Measurements from ENCODE around the gene SMAD3. TPM values are rescaled to one million over a fixed set of nuclear protein-coding genes. Genes with fewer than 3 reads are reported as not detected.

SMAD3 gene
- total and polyA plus RNA-seq, 5 donors, result 9.9 to 40.5 (median 29.2) TPM

DNA sequence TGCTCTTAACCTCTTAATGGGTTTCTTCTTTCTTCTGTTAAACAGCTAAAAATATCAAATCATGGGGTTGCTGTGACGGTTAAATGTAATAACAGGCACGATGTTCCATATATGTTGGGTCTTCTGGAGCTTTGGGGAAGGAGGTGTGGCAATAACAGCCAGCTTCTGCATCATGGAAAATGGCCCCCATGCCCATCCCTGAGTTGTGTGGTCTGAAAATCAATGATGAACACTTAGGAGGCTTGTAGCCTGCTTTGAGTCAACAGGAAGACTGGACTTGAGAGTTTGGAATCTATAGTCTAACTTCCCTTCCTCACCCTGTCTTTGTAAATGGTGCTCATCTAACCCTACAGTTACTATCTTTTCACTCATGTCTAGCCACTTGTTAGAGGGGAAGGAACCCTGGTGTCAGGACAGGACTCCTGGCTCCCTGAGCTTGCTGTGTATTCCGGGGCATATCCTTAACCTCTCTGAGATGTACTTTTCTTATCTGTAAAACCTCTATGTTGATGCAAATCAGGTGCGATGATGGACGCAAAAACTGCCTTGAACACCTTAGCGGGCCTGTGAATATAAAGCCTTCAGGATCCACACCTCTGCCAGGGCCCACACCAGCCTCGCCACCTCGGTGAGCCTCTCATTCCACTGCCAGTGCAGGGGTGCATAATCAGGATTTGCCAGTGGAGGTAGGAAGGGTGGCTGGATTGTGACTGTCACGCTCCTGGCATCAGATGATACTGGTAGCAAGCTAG is 27.5 kb downstream of the SMAD3 start:
- Histone ChIP-seq H3K4me3 (ENCODE audit: low read length) (no peak overlapping the region), H3K9me3 (ENCODE audit: control insufficient read depth, low read length) (no peaks in the 10 kb centered on the region), H3K27ac (ENCODE audit: low read length) (no peak overlapping the region), H3K4me1 (ENCODE audit: control insufficient read depth, insufficient read depth, low read length) (peaks cover 47% of the 10 kb centered on the region), H3K27me3 (ENCODE audit: control insufficient read depth, insufficient read depth) (no peaks in the 10 kb centered on the region)
- DNase-seq (no peak), ATAC-seq (no peak)
- intact Hi-C loops (cut with DNase I), result no loop called here
- WGBS, result 86% methylated on average over 9 of the region's 9 CpGs

DNA sequence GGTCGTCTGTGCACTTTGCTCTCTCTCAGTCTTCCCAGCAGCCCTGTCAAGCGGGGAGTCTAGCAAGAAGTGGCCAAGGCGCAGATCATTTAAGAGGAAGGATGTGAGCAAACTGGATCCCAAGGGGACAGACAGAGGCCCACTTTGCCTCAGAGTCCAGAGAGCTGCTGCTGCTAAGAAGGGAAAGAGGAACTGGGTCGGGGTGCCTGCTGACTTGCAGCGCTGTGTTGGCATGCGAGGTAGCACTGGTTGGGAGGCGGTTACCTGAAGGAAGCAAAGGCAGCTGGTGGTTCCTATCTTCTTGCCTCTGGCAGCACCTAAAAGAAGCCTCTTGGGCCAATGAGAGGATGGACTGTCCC is 28.1 kb downstream of the SMAD3 start:
- Histone ChIP-seq H3K4me3 (ENCODE audit: low read length) (no peak overlapping the region), H3K27ac (ENCODE audit: low read length) (no peak overlapping the region), H3K9me3 (ENCODE audit: control insufficient read depth, low read length) (no peaks in the 10 kb centered on the region), H3K4me1 (ENCODE audit: control insufficient read depth, insufficient read depth, low read length) (peaks cover 44% of the 10 kb centered on the region), H3K27me3 (ENCODE audit: control insufficient read depth, insufficient read depth) (no peaks in the 10 kb centered on the region)
- ATAC-seq, result no peak
- DNase-seq, result peak in 1 of 3 donors; percentile 65
- intact Hi-C loops (cut with DNase I), result no loop called here
- 59% methylated on average over 7 of the region's 7 CpGs for WGBS

DNA sequence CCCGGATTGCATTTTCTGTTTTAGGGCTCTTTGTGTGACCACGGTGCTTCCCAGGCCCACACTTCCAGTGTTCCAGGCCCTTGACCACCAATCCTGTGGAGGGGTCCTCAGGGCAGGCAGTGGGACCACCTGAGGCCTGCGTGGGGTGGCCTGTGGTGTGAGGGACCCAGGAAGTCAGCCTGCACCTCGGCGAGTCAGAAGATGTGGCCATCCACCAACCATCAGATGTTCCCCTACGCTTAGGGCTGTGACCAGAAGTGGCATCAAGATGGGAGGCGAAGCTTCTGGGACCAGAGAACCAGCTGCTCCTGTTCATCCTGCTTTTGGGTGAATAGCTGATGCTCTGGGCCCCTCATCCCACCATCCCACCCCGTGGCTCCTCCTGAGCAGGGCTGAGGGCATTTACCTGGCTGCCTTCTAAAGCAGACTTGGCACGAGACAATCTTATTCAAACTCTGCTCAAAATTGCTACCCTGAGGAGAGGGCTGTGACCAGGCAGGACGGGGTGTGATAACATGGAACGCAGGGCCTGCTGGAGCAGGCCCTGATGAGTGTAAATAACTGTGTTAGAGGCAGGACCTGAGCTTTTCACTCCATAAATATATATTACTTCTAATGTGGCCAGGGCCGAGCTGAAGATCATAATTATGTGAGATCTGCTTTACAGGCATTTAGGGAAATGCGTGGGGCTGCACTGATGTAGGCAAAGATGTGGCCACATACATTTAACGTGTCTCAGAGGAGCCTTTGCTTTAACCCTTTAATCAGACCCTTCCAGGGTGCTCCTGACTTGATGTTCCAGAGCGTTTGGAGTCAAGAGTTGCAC is 28.8 kb downstream of the SMAD3 start:
- intact Hi-C loops (cut with DNase I), result no loop called here
- H3K9me3 ChIP-seq (ENCODE audit: control insufficient read depth, low read length), result no peaks in the 10 kb centered on the region
- peaks cover 43% of the 10 kb centered on the region for H3K4me1 ChIP-seq (ENCODE audit: control insufficient read depth, insufficient read depth, low read length)
- H3K4me3 ChIP-seq (ENCODE audit: low read length), result no peak overlapping the region
- no peak overlapping the region for H3K27ac ChIP-seq (ENCODE audit: low read length)
- no peaks in the 10 kb centered on the region for H3K27me3 ChIP-seq (ENCODE audit: control insufficient read depth, insufficient read depth)
- ATAC-seq (no peak), DNase-seq (no peak)
- WGBS, result 82% methylated on average over 15 of the region's 15 CpGs

DNA sequence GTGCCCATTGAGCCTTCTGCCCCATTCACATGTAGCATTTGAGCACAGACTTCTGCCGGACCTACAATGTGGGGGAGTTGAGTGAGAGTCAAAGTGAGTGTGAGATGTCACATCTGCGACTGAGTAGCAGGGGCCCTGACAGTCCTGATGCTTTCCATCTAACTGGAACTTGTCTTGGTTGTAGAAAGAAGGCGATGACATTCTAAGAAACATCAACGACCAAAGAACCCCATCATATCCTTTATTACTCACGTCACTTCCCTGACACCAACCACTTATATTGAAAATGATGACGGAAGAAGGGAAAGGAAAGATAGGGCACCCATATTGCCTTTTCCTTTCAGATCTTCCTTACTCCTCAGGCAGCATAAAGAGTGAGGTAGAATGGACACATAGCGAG is 30.5 kb downstream of the SMAD3 start:
- 77% methylated on average over 7 of the region's 7 CpGs for WGBS
- H3K27ac ChIP-seq (ENCODE audit: low read length), result no peak overlapping the region
- no peaks in the 10 kb centered on the region for H3K9me3 ChIP-seq (ENCODE audit: control insufficient read depth, low read length)
- DNase-seq (no peak), ATAC-seq (no peak)
- H3K4me3 ChIP-seq (ENCODE audit: low read length), result no peak overlapping the region
- peaks cover 28% of the 10 kb centered on the region for H3K4me1 ChIP-seq (ENCODE audit: control insufficient read depth, insufficient read depth, low read length)
- no peaks in the 10 kb centered on the region for H3K27me3 ChIP-seq (ENCODE audit: control insufficient read depth, insufficient read depth)
- intact Hi-C loops (cut with DNase I), result no loop called here

DNA sequence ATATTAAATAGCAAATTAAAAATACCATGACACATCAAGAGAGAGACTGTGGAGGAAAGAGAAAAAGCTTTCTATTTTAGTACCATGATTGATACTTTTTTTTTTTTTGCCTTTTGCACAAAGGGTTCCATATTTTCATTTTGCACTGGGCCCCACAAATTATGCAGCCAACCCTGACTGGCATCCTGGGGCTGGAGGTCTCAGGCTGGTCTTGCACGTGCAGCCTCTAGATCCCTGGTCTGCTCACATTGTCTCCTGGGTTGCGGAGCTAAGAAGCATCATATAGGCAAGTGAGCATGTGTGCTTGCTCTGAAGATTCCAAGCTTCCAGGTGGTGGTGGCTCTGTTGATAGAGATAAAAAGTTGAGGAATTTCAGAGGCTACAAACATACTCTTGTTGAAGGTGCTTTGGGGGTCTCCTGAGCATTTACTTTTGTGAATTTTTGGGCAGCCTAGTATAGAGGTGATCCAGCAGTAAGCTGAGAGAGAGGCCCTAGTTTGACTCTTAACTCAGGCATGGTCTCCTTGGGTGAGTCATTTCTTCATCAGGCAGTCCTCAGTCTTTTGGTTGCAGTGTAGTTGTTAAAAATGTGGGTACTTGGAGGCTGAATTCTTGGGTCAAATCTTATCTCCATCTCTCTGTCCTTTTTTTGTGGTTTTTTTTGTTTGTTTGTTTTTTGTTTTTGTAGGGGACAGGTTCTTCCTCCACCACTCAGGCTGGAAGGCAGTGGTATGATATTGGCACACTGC is 31.3 kb downstream of the SMAD3 start:
- Histone ChIP-seq H3K9me3 (ENCODE audit: control insufficient read depth, low read length) (no peaks in the 10 kb centered on the region), H3K27me3 (ENCODE audit: control insufficient read depth, insufficient read depth) (no peaks in the 10 kb centered on the region), H3K4me3 (ENCODE audit: low read length) (no peak overlapping the region), H3K4me1 (ENCODE audit: control insufficient read depth, insufficient read depth, low read length) (peaks cover 24% of the 10 kb centered on the region), H3K27ac (ENCODE audit: low read length) (no peak overlapping the region)
- ATAC-seq (no peak), DNase-seq (no peak)
- 95% methylated on average over 2 of the region's 2 CpGs for WGBS
- intact Hi-C loops (cut with DNase I), result no loop called here

DNA sequence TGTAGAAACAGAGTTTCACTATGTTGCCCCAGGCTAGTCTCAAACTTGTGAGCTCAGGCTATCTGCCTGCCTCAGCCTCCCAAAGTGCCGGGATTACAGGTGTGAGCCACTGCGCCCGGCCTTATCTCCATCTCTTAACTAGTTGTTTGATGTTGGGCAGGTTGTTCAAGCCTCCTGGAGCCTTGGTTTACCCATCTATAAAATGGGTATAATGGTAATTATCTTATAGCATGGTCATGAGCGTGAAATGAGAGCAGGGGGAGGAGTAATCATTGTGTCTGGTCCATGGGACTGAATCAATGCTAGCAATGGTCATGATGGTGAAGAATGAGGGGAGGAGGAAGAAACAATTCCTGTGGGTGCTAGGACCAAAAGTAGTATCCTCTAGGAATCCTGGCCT is 32.0 kb downstream of the SMAD3 start:
- WGBS, result 97% methylated on average over 4 of the region's 4 CpGs
- Histone ChIP-seq H3K4me1 (ENCODE audit: control insufficient read depth, insufficient read depth, low read length) (peaks cover 22% of the 10 kb centered on the region), H3K9me3 (ENCODE audit: control insufficient read depth, low read length) (no peaks in the 10 kb centered on the region), H3K4me3 (ENCODE audit: low read length) (no peak overlapping the region), H3K27me3 (ENCODE audit: control insufficient read depth, insufficient read depth) (no peaks in the 10 kb centered on the region), H3K27ac (ENCODE audit: low read length) (no peak overlapping the region)
- intact Hi-C loops (cut with DNase I), result no loop called here
- DNase-seq, result no peak
- no peak for ATAC-seq

DNA sequence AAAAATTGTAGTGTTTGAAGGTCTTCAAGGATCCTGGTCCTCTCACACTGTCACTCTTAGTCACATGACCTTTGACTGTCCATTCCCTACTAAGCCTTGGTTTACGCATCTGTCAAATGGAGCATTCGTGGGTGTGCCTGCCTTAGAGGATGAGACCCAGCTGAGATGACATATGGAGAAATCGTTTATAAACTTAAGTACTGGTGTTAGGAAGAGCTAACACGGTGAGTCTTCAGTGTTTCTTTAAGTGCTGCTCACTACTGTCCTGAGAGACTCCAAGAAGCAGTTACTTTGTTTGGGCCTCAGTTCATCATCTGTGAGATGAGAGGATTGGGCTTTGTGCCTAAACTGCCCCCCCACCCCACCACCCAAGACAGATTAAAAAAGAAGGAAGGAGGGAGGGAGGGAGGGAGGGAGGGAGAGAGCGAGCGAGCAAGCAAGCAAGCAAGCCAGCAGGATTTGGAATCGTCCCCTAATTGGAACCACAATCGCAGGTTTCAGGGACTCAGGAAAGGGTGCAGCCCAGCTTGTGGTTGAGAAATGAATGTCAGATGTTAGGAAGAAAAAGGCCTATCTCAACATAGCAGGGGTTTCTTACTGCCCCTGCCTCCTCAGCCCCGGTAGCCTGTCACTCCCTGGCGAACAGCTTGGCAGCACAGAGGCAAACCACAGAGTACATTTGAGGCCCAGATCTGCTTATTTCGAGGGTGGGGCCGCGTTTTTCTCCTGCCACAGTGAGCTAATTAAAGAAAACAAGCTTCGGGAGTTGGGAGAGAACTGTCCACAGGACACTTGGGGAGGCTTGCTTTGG is 32.7 kb downstream of the SMAD3 start:
- no peaks in the 10 kb centered on the region for H3K27me3 ChIP-seq (ENCODE audit: control insufficient read depth, insufficient read depth)
- peak overlapping the region; percentile 62 for H3K27ac ChIP-seq (ENCODE audit: low read length)
- no peak overlapping the region for H3K4me3 ChIP-seq (ENCODE audit: low read length)
- ATAC-seq (peak; percentile 76 to 77), DNase-seq (peak; percentile 64 to 85 (median 74))
- intact Hi-C loops (cut with DNase I), result no loop called here
- no peaks in the 10 kb centered on the region for H3K9me3 ChIP-seq (ENCODE audit: control insufficient read depth, low read length)
- peaks cover 19% of the 10 kb centered on the region for H3K4me1 ChIP-seq (ENCODE audit: control insufficient read depth, insufficient read depth, low read length)
- WGBS, result 32% methylated on average over 14 of the region's 14 CpGs

DNA sequence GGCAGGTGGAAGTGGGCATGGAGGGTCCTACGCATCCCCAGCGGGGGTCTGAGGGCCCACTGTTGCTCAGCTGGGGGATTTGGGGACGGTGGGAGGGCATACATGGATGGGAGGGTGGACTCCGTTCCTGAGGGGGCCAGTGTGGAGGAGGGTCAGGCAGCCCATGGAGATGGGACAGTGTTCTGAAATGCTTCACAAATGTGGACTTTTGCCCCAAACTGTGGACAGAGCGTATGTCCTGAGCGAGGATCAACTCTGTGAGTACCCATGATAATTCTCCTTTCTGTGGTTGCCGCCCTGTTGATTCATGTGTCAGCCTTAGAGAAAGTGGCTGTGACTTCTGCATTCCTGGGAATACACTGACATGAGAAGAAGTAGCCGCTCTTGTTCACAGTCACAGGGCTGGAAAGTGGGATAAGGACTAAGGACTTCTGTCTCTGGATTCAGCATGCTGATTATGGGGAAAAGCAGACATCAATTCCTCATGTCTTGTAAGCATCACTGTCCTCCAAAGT is 33.4 kb downstream of the SMAD3 start:
- no peaks in the 10 kb centered on the region for H3K9me3 ChIP-seq (ENCODE audit: control insufficient read depth, low read length)
- peak; percentile 17 to 20 for ATAC-seq
- H3K4me3 ChIP-seq (ENCODE audit: low read length), result no peak overlapping the region
- no peak for DNase-seq
- no peaks in the 10 kb centered on the region for H3K27me3 ChIP-seq (ENCODE audit: control insufficient read depth, insufficient read depth)
- WGBS, result 63% methylated on average over 8 of the region's 8 CpGs
- intact Hi-C loops (cut with DNase I), result no loop called here
- peak overlapping the region; percentile 62 for H3K27ac ChIP-seq (ENCODE audit: low read length)
- H3K4me1 ChIP-seq (ENCODE audit: control insufficient read depth, insufficient read depth, low read length), result peaks cover 19% of the 10 kb centered on the region

DNA sequence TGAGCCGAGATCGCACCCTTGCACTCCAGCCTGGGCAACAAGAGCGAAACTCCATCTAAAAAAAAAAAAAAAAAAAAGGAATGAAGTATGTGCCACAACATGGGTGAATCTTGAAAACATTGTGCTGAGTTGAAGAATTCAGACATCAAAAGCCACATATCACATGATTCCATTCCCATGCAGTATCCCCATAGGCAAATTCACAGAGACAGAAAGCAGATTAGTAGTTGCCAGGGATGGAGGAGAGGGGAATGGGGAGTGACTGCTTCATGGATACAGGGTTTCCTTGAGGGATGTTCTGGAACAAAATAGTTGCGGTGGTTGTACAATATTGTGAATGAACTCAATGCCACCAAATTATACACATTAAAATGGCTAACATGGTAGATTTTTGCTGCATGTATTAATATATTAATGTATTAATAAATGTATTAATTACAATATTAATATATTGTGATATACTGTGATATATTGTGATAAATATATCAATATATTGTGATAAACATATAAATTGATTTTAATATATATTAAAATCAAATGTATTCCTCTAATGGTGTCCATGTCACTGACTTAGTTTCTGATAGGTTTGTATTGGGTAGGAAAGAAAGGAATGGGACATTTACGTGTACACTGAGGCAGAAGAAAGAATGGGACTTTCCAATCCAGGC is 34.9 kb downstream of the SMAD3 start:
- peaks cover 29% of the 10 kb centered on the region for H3K4me1 ChIP-seq (ENCODE audit: control insufficient read depth, insufficient read depth, low read length)
- WGBS, result 78% methylated on average over 5 of the region's 5 CpGs

More for the DNA sequence above, 34.9 kb downstream of the SMAD3 start:
- H3K4me3 ChIP-seq (ENCODE audit: low read length), result no peak overlapping the region
- no peaks in the 10 kb centered on the region for H3K9me3 ChIP-seq (ENCODE audit: control insufficient read depth, low read length)
- H3K27ac ChIP-seq (ENCODE audit: low read length), result no peak overlapping the region
- DNase-seq, result no peak
- ATAC-seq, result no peak
- intact Hi-C loops (cut with DNase I), result loop anchor here in 1 of 4 donors (10.0 kb wide), 1 partner anchor 65 kb away; no protein-coding TSS in a partner anchor
- H3K27me3 ChIP-seq (ENCODE audit: control insufficient read depth, insufficient read depth), result no peaks in the 10 kb centered on the region

Data from right cardiac atrium (tissue), 5 donors.